CD4-positive, alpha-beta T cell treated with Interleukin-6 for 4 hours (primary cell): ENCODE measurements around the gene MAPK8.
"Not testable (repeated sequence)": the region's sequence is repeated elsewhere in the genome, so short reads cannot be mapped to it uniquely, and the experiment has no call there.

Experiments
- DNase-seq: peaks from one replicate; pipeline ENCODE4 v3.0.0-alpha.2; 2020; ENCODE audit warnings: mixed read lengths

The MAPK8 gene

DNA sequence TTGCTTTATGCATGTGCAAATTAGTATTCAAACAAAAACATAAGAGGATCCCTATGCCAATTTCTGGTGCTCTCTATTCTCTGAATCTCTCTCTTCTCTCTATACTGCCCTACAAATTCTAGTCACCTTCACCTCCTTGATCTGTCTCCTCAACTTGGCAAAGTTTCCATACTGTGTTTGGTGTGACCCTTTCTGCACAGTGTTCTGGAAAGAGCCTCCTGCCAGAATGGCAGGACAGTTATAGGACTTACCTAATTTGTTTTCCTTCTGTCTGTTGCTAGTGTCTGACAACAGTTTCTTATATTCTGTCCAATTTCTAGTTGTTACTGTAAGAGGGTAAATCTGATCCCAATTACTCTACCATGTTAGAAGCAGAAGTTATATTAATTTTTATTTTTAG lies 34.3 kb downstream of the MAPK8 start:
- DNase-seq, result no peak

- no peak for DNase-seq
Observed at GRCh38 chr10:48343106-48343505, 36.6 kb downstream of the MAPK8 start.

GRCh38 chr10:48343921-48344598 lies 37.6 kb downstream of the MAPK8 start:
- DNase-seq, result no peak

- DNase-seq, result not testable (repeated sequence)
Observed at GRCh38 chr10:48346248-48346647, 39.8 kb downstream of the MAPK8 start.

DNA sequence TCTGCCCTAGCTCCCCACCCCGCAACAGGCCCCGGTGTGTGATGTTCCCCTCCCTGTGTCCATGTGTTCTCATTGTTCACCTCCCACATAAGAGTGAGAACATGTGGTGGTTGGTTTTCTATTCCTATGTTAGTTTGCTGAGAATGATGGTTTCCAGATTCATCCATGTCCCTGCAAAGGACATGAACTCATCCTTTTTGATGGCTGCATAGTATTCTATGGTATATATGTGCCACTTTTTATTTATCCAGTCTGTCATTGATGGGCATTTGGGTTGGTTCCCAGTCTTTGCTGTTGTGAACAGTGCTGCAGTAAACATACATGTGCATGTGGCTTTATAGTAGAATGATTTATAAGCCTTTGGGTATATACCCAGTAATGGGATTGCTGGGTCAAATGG lies 41.1 kb downstream of the MAPK8 start:
- not testable (repeated sequence) for DNase-seq

DNA sequence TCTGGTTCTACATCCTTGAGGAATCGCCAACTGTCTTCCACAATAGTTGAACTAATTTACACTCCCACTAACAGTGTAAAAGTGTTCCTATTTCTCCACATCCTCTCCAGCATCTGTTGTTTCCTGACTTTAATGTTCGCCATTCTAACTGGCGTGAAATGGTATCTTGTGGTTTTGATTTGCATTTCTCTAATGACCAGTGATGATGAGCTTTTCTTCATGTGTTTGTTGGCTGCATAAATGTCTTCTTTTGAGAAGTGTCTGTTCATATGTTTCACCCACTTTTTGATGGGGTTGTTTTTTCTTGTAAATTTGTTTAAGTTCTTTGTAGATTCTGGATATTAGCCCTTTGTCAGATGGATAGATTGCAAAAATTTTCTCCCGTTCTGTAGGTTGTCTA lies 41.5 kb downstream of the MAPK8 start:
- not testable (repeated sequence) for DNase-seq

GRCh38 chr10:48353246-48353645 lies 46.8 kb downstream of the MAPK8 start:
- DNase-seq, result no peak

- no peak for DNase-seq
Observed at GRCh38 chr10:48357631-48358030, 51.2 kb downstream of the MAPK8 start.

- no peak for DNase-seq
Observed at GRCh38 chr10:48358162-48358561, 51.7 kb downstream of the MAPK8 start.

- no peak for DNase-seq
Observed at GRCh38 chr10:48358838-48359237, 52.4 kb downstream of the MAPK8 start.

DNA sequence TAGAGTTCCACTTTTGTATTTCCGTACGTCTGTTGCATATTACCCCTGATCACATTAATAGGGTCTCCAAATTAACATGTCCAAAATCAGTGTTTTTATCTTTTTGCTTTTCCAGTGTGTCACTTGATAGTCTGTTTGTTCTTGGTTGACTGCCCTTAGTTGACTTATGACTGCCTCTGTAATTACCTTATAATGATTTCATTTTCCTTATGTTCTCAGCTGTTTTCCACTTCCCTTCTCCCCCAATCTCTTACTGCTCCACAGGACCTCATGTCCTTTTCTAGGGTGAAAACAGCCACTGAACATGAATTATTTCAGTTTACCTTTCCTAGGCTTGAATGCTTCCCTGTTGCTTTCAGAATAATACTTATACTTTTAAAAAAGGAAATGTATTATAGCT lies 54.7 kb downstream of the MAPK8 start:
- no peak for DNase-seq

GRCh38 chr10:48363617-48364355 lies 57.3 kb downstream of the MAPK8 start:
- peak; percentile 39 for DNase-seq

DNA sequence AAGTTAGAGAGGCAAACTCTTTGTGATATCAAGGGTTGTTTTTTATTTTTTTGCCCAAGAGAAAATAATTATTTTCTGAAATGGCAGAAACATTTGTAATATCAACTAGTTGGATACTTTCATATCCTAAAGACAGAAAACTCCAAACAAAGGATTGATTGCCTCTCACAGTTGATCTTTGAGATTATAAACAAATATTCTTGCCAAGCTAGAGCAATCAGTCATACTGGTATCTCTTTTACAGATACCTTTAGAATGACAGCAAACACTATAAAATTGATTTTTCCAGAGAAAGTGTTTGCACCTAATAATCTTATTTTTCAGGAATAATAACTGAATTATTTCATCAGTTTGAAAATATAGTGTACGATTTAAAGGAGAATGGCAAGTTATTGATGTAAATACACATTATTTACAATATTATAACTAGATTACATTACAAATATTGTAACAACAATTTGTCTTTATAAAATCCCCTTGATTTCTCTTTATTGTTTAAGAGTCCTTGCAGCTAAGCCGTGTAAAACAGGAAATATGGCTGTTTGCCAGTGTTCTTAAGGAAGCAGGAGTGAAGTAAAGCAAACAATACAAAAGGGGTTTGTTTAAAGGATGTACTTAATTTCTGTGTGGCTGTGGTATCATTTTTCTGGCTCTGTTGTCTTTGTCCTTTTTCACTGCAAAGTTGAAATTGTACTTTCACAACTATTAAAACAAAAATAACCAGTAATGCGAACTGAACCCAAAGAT lies 58.4 kb downstream of the MAPK8 start:
- DNase-seq, result no peak

- no peak for DNase-seq
Observed at GRCh38 chr10:48365668-48366067, 59.2 kb downstream of the MAPK8 start.

- DNase-seq, result no peak
Observed at GRCh38 chr10:48366261-48366660, 59.8 kb downstream of the MAPK8 start.

DNA sequence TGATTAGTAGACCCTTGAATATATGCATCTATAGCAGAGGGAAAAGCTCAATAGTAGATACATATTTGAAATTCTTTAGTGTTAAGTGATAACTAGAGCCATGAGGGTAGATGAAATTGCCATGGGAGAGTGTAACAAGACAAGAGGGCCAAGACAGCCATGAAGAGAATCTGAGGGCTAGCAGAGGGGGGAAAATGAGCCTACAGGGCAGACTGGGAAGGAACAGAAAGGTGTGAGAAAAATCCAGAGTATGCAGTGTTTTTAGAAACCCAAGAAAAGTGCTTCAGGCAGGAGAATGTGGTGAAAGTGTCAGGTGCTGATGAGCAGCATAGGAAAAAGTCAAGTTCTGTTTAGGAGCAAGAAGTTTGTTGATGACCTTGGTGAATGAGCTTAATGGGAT lies 63.0 kb downstream of the MAPK8 start:
- no peak for DNase-seq

DNA sequence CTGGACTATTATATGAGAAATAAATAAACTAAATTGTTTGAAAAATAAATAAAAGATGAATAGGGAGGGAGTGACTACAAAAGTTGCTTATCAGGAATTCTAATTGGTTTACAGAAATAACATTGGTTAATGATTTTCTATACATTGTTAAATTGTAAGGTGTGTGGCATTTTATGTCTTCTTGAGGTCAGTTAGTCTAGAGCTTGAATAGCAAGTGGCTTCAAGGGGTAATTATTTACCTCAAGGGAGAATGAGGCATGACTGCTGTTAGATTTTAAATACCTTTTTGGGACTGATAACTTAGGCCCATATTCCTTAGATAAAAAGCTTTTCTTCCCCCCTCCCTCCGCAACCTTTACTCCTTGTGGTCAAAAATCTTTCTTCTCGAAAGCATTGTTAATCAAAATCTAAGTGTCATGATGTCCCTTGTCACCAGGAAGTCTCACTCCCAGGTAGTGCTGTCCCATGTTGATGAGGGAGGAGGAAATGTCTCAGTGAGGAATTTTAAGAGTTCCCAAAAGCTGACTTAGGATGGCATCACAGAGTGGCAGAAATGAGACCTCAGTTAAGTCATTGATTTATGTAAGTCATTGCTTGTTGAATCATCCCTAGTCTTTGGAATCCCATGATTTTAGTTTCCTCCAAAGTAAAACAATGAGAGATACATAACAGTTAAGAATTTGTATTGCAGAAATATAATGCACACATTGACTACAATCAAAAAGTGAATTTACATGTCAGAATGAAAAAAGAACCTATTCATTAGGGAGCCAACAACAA lies 71.5 kb downstream of the MAPK8 start:
- DNase-seq, result no peak

DNA sequence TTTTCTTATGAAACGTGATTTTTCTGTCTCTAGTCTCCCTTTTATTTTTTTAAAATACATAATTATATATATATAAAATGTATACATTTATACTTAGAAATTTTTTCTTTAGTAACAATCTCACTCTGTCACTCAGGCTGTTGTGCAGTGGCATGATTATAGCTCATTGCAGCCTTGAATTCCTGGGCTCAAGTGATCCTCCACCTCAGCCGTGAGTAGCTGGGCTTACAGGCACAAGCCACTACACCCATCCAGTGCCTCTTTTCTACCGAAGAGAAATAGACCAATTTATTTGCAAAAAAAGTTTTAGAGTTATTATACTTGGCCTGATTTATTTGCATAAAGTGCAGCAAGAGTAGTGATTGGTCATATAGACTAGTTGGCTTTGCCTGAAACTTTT lies 72.2 kb downstream of the MAPK8 start:
- DNase-seq, result no peak

DNA sequence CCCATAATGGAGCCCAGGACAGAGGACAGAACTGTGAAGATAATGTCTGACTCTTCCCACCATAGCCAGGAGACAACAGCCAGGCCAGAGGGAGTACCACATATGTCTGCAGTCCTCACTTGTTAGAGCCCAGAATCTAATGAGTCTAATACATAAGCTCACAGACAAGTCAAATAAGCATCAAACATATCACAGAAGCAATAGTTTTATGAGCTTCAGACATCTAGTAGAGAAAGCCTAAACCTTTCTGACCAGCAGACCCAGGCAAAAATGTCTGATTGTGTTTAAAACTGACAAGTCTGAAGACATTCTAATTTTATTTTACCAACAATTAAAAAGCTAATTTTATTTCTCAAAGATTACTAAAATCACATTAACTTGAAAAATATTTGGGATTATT lies 75.5 kb downstream of the MAPK8 start:
- no peak for DNase-seq

DNA sequence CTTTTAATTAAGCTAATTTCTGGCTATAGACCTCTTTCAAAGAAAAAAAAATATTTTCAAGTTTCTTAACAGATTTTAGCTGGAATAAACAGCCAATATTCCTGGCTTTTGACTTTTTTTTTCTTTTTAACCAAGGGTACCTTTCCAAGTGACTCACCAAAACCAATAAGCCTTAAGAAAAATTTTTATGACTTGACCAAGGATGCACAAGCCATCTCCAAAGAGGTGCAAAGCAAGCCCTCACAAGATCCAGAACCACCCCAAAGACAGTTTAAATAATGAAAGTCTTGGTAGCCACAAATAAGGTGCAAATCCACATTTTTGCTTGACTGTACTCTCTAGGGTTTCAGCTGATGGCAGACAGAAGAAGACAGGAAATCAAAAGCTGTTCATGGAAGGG lies 76.5 kb downstream of the MAPK8 start:
- DNase-seq, result no peak

GRCh38 chr10:48383393-48383792 lies 76.9 kb downstream of the MAPK8 start:
- no peak for DNase-seq

DNA sequence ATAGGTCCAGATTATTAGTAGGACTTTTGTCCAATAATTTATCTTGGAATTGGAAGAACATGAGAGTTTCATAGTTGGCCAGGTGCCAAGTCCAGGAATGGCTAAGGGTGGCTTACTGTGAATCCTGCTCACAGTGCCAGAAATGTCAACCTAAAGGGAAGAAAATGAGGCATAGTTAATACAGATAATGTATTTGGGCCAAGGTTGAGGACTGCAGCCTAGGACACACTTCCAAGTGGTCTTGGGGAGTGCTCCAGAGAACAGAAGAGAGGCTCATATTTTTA lies 78.2 kb downstream of the MAPK8 start:
- no peak for DNase-seq

DNA sequence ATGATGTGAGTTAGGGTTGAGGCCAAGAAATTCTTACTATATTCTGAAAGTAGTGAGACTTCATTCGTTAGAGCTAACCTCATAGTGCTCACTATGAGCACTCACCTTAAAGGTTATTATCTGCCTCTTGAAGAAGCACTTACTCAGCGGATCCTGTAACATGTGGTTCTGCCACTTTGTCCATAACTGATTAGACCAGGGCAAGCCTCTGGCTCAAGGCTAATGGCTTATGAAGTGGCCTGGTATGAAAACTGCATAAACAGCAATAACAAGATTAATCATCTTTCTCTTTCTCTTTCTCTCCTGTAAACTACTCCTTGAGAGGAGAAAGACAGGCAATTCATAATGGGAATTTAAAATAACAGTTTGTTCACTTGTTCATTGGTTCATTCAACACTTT lies 82.8 kb downstream of the MAPK8 start:
- DNase-seq, result no peak
